Esophagus mucosa (tissue), 1 donor: ENCODE data around the gene S100A10. TPM values are rescaled to one million over a fixed set of nuclear protein-coding genes. Genes with fewer than 3 reads are reported as not detected.
A peak's percentile ranks its signal among the peaks of the same experiment; 100 is the strongest.

Source experiments
- ATAC-seq: fragments of 200-7000 bp; cut with Tn5 transposase; one replicate; pipeline ENCODE4 v1.9.1; 2020
- total RNA-seq: library from RNA; stranded (reverse); gene quantifications from one replicate; pipeline ENCODE4 v1.2.4, GENCODE V29; 2023
- donor health status: DM: yes; HTN: yes; CAD: no.

Gene S100A10
- total RNA-seq, 1 donor from 2014 or later: 1,355 TPM

- ATAC-seq: no peak
These were observed 7.9 kb downstream of the S100A10 start for GRCh38 chr1:151985768-151986167.

GRCh38 chr1:151985270-151985669 is 8.4 kb downstream of the S100A10 start:
- no peak for ATAC-seq

GRCh38 chr1:151984313-151984956 is 9.2 kb downstream of the S100A10 start:
- no peak for ATAC-seq

GRCh38 chr1:151982300-151983005 is 11.2 kb downstream of the S100A10 start:
- no peak for ATAC-seq

GRCh38 chr1:151981178-151981525 is 12.5 kb downstream of the S100A10 start:
- no peak for ATAC-seq

- peak; percentile 2 for ATAC-seq
These were observed 13.1 kb downstream of the S100A10 start for GRCh38 chr1:151980287-151981177.

- ATAC-seq: no peak
These were observed 14.7 kb downstream of the S100A10 start for GRCh38 chr1:151978922-151979321.

- no peak for ATAC-seq
These were observed 15.9 kb downstream of the S100A10 start for GRCh38 chr1:151977662-151978230.

- peak; percentile 77 for ATAC-seq
These were observed 16.8 kb downstream of the S100A10 start for GRCh38 chr1:151976858-151977257.

- no peak for ATAC-seq
These were observed 17.7 kb downstream of the S100A10 start for GRCh38 chr1:151976015-151976343.

GRCh38 chr1:151975311-151976014 is 18.2 kb downstream of the S100A10 start:
- no peak for ATAC-seq

GRCh38 chr1:151972542-151973248 is 21.0 kb downstream of the S100A10 start:
- ATAC-seq: peak; percentile 82

- ATAC-seq: peak; percentile 74
These were observed 23.0 kb downstream of the S100A10 start for GRCh38 chr1:151970626-151971025.

- ATAC-seq: no peak
These were observed 23.5 kb downstream of the S100A10 start for GRCh38 chr1:151970128-151970527.

- ATAC-seq: no peak
These were observed 24.8 kb downstream of the S100A10 start for GRCh38 chr1:151968791-151969399.

- peak; percentile 51 for ATAC-seq
These were observed 25.6 kb downstream of the S100A10 start for GRCh38 chr1:151968058-151968457.

GRCh38 chr1:151967091-151967490 is 26.6 kb downstream of the S100A10 start:
- no peak for ATAC-seq

GRCh38 chr1:151966061-151966460 is 27.6 kb downstream of the S100A10 start:
- no peak for ATAC-seq

GRCh38 chr1:151964510-151964909 is 29.1 kb downstream of the S100A10 start:
- peak; percentile 43 for ATAC-seq

- no peak for ATAC-seq
These were observed 30.4 kb downstream of the S100A10 start for GRCh38 chr1:151963288-151963687.

GRCh38 chr1:151961833-151962232 is 31.8 kb downstream of the S100A10 start:
- ATAC-seq: no peak
